HG02852 (cell line): ENCODE results near the gene RNF182.
"Not testable (repeated sequence)": the region's sequence is repeated elsewhere in the genome, so short reads cannot be mapped to it uniquely, and the experiment has no call there.

Source experiments
- ATAC-seq: cut with Tn5 transposase; IDR thresholded peaks from one replicate; pipeline ENCODE4 v1.9.1; 2021; ENCODE audit warnings: mild to moderate bottlenecking, moderate library complexity; ENCODE audit not compliant: unreplicated experiment

RNF182 gene

DNA sequence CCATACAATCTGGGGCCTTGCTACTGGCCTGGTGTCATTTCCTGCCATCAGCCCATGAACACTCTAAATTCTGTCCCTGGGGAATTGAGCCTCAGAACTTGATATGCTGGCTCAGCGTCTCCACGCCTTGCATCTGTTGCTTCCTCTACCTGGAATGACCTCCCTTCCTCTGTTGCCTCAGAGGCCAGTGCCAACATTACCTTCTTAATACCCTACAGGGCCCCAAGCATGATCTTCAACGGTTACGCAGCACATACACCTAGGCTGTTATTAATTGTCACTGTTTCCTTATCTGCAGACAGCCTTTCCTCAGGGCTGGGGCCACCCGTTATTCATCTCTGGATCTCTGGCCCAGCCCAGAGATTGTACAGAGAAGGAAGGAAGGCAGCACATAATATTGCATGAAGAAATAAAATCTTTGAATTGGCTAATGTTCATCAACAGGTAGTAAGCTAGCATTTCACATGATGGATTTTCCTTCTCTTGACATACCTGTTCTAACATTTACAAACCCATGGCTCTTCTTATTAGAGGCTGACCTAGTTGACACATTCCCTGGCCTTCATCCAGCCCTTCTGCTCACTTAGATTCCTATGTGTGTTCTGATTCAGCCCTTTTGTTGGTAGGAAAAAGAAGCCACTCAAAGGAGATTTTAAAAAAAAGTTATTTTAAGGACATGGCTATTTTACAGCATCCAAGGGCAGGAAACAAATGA is 8.4 kb upstream of the RNF182 start:
- no peak for ATAC-seq

DNA sequence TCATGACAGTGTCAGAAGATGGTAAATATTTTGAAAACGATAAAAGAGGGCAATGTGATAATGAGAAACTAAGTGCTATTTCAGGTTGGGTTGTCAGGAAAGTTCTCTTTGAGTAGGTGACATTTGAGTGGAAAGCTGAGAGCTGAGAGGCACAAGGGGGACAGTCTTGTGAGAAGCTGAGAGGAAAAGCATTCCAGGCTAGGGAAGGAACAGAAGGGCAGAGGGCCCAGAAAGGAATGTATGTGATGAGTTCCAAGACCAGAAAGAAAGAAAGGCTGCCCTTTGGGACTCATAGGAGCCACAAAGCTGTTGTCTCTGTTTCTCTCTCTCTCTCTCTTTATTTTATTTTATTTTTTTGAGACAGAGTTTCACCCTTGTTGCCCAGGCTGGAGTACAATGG is 7.6 kb upstream of the RNF182 start:
- no peak for ATAC-seq

DNA sequence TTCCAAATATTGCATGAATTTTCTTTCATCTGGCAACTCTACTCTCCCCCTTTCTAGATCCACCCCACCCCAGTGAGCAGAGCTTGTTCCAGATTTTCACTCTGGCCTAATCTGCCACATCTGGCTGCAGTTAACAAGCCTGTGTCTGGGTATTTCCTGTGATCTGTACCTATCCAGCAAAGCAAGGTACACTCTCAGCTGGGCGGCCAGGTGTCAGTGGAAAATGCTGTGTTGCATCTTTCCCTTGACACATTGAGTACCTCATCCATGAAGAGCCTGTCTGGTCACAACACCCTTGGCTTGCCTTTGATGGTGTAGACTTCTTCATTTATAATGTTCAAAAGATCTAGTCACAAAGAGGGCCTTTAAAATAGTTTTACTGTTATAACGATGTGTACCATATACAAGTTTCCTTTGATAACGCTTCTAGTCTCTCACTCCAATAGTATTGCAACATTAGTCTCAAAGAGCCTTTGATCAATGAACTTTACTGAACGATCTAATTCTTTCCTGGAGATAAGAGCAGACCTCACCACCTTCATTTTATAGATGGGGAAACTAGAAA is 6.0 kb upstream of the RNF182 start:
- ATAC-seq: no peak

DNA sequence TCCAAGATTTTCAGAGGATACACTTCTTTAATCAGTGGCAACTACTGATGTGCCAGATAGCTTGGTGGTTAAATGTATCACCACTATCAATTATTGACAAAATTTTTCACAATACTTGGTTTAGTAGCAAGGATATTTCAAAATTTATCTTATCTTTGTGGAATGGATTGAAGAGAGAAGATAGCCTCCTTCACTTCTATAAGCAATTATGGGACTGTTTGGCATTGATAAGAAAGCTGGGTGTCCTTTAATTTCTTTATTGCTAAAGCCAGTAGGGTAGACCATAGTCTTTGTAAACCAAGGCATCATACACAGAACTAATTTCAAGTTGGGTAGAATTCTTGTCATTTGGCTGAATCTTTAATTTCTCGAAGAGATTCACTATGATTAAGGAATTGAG is 4.9 kb upstream of the RNF182 start:
- ATAC-seq: no peak

DNA sequence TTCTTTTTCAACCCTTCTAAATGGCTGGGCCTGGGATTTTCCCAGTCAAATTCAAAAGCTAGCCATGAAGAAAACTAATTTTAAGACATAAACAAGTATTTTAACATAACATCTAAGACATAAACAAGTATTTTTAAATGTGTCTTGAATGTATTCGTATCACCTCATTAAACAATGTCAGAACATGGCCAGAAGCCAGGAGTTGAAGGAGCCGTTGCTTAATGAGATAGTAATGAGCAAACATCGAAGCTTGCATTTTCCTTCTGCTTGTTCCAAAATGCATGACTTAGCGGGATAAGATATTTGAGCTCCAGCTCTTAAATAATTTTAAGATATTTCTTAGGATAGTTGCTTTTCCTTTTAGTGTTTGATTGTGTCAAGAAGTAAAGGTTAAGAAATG is 4.2 kb upstream of the RNF182 start:
- no peak for ATAC-seq

DNA sequence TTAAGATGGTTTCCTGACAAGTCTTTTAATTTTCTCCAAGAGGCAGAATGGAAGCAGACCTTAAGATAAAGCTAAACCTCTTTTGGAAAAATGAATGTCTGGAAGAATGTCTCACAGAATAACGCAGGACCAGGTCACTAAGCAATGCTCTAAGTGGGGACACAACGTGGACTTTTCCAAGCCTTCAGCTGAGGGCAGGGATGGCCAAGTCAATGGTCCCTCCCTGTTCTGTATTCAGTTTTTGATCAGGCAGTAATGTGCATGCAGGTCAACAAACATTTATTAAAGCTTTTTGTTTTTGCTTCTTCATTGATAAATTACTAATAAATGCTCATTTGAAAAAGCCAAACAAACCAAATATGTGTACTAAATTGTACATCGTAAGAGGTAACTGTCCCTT is 2.0 kb upstream of the RNF182 start:
- ATAC-seq: no peak

DNA sequence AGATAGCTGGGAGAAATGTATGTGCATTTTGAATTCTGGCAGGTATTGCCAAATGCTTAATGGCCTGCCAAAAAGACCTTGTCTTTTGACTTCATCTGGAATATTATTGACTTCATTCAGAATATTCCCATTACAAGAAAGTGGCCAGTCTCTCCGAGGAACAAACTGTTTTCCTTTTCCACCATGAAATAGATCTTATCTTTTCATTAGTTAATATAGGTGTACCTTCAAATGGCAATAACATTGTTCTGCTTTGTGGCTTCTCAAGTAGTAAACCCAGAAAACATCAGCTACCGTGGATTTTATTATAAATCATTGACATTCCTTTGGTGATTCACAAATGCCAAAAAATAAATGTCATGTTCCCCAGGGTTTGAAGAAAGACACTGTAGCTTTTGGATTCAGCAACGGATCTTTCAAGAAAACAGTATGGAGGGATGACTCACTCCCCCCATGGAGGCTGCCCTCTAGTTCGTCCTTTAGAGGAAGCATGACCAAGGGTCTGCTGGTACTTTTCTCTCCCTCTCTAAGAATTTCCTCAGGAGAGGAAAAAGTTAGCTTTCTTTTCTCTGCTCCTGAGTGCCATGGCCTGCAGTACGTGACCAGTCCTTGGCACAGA is 1.1 kb upstream of the RNF182 start:
- ATAC-seq: no peak

DNA sequence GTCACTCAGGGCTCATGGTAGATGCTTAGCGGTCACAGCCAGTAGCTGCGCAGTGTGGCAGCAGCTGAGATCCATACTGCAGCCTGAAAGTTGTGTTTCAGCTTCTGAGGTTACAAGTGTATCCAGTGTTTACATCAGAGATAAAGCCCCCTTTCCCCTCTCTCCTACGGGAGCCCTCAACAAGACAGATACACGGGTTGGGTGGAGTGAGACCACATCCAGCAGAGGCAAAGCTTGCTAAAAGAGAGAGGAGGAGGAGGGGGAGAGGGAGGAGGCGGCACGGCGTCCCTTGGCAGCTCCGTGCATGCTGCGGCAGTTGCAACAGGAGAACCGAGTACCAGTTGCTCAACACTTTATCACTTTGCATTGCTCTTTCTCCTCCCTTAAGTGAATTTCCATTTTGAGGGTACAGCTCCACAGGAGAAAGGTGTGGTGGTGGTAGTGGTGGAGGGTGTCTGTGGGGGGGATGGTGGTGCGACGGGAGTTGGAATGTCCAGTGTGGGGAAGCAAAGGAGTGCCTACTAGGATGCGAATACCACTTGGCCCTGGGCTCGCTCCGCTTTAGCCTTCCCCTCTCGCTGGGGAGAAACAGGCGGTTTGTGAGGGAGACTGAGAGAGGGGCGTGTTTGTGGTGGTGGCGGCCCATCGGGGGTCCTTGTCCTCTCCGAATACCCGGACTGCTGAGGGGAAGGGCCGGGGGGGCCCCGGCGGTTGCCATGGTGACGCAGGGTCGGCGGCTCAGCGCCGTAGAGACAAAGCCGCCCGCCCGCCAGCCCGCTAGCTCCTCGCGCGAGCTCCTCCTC is 405 bp upstream of the RNF182 start:
- ATAC-seq: no peak

DNA sequence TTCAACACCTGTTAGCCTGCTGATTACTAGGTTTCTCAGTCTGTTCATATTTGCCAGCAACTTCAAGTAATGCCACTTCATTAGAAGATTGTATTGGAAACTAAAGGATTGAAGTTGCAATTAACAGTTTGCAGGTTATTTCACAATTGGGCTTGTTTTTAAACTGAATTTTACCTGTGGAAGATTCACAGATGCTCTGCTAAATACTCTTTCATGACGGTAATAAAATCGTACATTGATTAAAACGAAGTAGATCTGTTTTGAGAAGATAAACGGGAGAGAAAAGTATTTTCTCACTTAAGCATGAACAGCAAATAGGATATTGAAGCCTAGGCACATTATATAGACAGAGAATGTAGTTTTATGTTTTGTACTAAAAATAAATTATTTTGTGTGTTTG is 1.6 kb downstream of the RNF182 start:
- ATAC-seq: no peak

DNA sequence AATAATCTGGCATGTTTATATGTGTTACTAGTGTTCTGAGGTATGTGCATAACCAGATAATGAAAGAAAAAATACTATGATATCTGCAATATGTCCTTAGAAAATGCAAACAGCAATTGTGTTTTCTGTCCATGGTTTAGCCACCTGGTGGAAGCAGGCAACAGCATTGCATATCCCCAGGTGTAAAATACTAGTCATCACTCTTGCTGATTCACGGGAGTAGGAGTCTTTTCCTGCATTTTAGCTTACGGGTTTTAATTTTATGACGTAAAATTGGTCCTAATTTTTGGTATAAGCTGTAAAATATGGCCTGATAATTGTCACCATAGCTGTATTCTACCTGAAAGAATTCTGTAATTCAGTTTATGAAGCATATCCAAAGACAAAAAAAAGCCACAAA is 2.5 kb downstream of the RNF182 start:
- no peak for ATAC-seq

DNA sequence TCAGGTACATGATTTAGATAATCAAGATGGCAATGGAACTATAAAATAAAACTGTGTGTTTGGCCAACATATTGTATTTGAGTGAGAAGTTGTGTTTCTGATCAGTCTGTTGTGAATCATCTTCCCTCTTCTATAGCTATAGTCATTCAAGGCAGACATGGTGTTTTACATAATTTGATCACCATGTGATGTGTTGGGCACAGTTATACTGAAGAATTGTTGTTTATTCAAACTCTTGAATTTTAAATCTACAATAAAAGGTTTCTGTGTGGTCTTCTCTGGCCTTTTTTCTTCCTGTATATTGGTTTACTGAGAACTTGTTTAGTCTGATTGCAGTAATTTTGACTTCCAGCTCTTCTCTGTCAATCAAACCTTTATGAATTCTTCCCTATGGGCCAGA is 4.4 kb downstream of the RNF182 start:
- ATAC-seq: no peak

DNA sequence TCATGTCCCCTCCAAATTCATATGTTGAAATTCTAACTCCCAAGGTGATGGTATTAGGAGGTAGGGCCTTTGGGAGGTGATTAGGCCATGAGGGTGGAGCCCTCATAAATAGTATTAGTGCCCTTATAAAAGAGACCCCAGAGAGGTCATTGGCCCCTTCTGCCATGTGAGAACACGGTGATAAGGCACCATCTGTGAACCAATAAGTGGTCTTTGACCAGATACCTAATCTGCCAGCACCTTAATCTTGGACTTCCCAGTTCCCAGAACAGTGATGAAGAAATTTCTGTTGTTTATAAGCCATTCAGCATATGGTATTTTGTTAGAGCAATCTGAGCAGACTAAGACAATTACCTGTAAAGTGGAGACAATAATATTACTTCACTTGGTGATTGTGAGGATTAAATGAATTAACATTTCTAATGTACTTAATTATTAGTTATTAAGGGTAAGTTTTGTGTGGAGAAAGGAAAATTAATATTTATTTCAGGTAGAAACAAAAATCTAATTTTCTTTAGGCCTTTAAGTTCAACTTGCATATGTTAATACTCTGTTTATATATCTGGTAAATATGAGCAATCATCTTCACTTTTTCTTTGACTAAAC is 7.1 kb downstream of the RNF182 start:
- ATAC-seq: no peak

DNA sequence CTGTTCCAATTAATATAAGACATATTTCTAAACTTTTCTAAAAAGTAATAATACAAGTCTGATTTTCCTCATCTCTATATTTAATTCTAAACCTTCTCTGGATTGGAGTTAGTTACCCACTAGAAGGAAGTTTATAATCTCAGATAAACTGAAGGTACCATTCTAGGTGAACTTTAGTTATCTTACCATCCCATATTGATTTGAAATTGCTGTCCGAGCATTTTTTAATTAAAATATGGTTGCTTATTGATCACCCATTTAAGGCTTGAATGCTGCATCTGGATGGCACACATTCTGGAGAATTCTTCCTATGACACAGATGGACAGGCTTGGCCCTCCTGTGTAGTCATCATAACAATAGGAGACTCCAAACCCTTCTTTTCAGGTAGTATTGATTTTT is 8.0 kb downstream of the RNF182 start:
- ATAC-seq: no peak

DNA sequence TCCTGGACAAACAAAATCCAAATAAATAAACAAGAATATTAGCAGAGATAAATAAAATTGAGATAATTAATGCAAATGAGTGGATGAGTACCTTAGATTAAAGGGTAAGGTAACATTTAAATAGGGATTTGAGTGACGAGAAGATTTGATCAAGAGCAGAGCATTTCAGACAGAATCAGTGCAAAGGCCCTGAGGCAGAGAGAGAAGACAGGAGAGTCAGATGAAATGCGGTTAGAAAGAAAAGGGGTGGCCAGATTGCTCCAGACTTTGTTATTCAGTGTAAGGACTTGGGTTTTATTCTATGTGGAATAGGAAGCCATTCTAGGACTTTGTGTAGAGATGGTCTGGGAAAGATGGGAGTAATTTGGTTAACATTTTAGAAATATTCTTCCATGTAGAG is 10.0 kb downstream of the RNF182 start:
- ATAC-seq: no peak

DNA sequence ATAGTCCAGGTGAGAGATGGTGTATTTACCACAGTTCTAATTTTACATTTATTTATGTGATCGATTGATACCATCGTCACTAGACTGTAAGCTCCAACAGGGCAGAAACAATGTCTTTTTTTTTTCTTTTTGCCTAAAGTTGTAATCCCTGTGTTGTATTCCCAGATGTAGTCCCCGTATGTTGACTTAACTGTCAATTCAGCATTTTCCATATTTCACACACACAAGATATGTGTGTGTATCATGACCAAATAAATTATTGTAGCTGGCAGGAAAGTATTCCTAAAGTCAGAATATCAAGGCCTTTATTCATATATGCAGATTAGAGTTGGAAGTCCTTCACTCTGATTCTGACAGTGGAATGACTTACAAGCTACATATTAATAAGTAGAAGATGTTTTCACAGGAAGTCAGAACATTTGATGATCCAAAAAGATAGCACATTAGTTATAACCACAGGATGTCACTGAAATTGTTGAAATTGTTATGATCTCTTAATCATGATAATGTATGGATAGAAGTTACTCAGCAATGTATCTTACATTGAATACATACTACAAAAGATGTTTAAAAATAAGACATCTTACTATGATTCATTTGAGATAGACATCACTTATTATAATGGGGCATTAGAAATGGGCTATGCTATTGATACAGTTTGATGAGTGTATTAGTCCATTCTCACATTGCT is 10.6 kb downstream of the RNF182 start:
- ATAC-seq: no peak

DNA sequence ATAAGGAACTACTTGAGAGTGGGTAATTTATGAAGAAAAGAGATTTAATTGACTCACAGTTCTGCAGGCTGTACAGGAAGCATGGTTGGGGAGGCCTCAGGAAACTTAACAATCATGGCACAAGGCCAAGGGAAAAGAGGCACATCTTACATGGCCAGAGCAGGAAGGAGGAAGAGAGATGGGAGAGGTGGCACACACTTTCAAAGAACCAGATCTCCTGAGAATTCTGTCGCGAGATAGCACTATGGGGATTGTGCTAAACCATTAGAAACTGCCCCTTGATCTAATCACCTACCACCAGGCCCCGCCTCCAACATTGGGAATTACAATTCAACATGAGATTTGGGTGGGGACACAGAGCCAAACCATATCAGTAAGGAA is 11.1 kb downstream of the RNF182 start:
- ATAC-seq: not testable (repeated sequence)

DNA sequence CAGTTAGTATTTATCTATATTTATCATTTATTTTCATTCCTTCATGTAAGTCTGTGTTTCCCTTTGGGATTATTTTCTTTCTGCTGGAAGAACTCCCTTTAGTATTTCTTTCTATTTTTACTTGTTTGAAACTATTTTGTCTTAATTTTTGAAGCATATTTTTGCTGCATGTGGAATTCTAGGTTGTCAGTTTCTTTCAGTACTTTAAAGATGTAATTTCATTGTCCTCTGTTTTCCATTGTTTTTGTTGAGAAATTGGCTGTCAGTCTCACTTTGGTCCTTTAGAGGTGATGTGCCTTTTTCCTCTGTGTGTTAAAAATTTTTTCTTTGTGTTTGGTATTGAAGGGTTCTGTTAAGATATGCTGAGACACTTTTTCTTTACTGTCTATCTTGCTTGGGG is 17.1 kb downstream of the RNF182 start:
- no peak for ATAC-seq

DNA sequence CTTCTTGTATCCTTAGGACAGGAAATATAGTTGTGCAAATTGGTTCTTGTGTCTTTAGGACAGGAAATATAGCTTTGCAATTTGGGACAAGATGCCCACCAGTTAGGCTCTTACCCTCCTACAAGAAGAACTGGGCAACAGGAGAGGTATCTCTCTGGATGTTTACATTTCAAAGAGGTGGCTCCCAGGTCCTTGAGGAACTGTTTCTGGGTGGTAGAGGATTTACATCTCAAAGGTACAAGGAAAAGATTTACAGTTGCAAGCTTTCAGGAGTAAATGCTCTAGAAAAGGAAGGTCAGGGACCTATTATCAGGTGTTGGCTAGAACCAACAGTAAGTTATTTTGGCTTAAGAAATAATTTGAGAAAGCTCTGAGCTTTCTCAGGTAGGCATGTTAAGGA is 19.2 kb downstream of the RNF182 start:
- no peak for ATAC-seq

DNA sequence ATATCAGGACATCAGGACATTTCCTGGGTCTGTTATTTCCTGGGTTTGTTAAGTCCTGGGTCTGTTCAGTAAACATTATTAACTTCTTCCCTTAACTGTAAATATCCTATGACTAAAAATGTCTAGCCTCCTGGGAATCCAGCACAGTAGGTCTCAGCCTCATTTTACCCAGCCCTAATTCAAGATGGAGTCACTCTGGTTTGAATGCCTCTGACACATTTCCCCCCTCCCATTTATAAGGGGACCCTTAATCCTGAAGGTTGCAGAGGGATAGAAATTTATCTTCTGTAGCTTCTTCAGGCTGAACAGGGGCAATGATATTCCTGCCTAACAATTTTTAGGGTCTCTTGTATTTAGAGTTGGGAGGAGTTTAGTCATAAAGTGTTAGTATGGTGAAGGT is 21.8 kb downstream of the RNF182 start:
- ATAC-seq: no peak

DNA sequence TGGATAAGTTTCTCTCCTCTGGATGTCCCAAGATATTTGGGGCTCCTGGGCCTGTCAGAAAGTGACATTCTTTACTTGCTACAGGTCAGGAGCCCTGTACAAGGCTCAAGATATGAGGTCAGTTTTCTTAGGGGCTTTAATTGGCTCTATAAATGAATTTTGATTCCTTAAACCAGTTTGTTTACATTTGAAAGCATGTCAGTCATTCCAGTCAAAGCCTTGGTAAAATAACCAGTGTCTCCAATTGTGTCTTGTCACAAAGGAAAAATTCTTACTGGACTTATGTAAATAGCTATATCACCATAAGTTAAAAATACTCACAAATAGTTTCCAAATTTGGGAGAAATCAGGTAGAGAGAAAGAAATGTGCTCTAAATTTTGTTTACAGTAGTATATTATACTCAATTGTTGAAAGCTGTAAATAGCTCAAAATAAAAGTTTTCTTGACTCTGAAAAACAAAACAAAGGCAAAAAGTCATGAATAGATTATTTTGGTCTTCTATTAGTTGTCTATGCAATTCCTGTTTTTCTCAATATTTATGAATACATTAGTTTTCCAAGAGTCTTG is 22.9 kb downstream of the RNF182 start:
- no peak for ATAC-seq

DNA sequence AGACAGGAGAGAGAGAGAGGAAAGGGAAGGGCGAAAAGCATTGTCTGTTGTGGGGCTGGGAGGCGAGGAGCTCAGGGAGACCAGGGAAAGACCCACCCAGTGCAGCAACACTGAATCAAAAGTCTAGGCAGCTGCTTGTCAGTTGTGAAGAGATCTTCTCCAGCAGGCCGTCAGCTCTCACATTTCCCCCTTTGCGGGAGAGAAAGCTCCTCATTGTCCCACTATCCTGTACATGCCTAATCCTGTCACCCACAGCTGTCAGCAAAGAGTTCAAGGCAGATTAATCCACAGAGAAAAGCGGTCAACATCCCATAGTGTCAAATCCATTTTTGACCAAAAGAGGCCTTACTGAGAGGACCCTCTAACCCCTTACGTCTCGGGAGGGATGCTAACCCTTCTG is 27.3 kb downstream of the RNF182 start:
- ATAC-seq: no peak
